OCI-LY1 (cell line): ENCODE measurements around the gene ADARB2.

Experiments used
- EZH2 ChIP-seq: fragments of 200-600 bp; sonication (generic), shearing (Covaris generic); IDR thresholded peaks from 2 replicates; pipeline ENCODE4 v1.8.0; 2017; ENCODE audit warnings: borderline replicate concordance, mixed run types, mild to moderate bottlenecking, antibody characterized with exemption, low read length, moderate library complexity, mixed read lengths
- TF ChIP-seq, protein P1 (sequence below): fragments of 200-600 bp; sonication (generic), shearing (Covaris generic); IDR thresholded peaks from 2 replicates; pipeline ENCODE4 v1.5.1; 2017; ENCODE audit warnings: mild to moderate bottlenecking, antibody characterized with exemption, low read length, moderate library complexity, mixed read lengths

DNA sequence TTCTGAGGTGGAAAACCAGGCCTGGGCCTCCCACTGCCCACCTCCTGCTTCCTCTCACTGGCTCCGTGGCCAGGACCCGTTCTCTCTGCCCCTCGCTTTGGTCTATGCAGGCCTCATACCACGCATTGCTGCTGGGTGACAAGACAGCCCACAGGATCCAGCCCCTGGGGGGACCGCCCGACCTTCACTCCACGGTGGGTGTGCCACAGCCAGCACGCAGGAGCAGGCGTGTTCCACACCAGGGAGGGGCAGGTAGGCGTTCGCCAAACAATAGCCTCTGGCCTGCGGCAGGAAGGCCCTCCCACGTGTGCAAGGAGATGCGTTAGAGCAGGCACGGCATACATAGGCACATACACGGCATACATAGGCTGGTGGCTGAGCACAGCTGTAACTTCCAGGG, 447.7 kb downstream of the ADARB2 start:
- TF ChIP-seq, protein P1, sequence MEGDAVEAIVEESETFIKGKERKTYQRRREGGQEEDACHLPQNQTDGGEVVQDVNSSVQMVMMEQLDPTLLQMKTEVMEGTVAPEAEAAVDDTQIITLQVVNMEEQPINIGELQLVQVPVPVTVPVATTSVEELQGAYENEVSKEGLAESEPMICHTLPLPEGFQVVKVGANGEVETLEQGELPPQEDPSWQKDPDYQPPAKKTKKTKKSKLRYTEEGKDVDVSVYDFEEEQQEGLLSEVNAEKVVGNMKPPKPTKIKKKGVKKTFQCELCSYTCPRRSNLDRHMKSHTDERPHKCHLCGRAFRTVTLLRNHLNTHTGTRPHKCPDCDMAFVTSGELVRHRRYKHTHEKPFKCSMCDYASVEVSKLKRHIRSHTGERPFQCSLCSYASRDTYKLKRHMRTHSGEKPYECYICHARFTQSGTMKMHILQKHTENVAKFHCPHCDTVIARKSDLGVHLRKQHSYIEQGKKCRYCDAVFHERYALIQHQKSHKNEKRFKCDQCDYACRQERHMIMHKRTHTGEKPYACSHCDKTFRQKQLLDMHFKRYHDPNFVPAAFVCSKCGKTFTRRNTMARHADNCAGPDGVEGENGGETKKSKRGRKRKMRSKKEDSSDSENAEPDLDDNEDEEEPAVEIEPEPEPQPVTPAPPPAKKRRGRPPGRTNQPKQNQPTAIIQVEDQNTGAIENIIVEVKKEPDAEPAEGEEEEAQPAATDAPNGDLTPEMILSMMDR = no peak
- TF ChIP-seq EZH2 = no peak
